Measurements from ENCODE around the gene APOH. TPM values are rescaled to one million over a fixed set of nuclear protein-coding genes. Genes with fewer than 3 reads are reported as not detected.

APOH gene
- total RNA-seq, 3 donors from 2014 or later (not counting 1 experiment from before 2014, with no cell fraction given), result not detected

- Histone ChIP-seq H3K4me1 (ENCODE audit: control insufficient read depth, insufficient read depth, low read length) (no peaks in the 10 kb centered on the region), H3K36me3 (ENCODE audit: control insufficient read depth, insufficient read depth, low read length) (no peaks in the 10 kb centered on the region), H3K4me3 (ENCODE audit: low read length) (no peak overlapping the region), H3K9me3 (ENCODE audit: control insufficient read depth, insufficient read depth, low read length) (no peaks in the 10 kb centered on the region), H3K27ac (ENCODE audit: low read length) (no peak overlapping the region), H3K27me3 (ENCODE audit: control insufficient read depth, insufficient read depth, low read length) (no peaks in the 10 kb centered on the region)
- H3K27me3 Mint-ChIP-seq (ENCODE audit: low read depth in 2 of 2), result peaks cover 16 to 42% of the 10 kb centered on the region in 2 donors
- intact Hi-C loops (cut with micrococcal nuclease), result no loop called here
- no peak for ATAC-seq
- no peaks in the 10 kb centered on the region for H3K4me1 Mint-ChIP-seq
- no peak for TF ChIP-seq CTCF (IDR thresholded peaks at IDR 0.05)
- no peak overlapping the region for H3K4me3 Mint-ChIP-seq
- no peaks in the 10 kb centered on the region for H3K9me3 Mint-ChIP-seq
- H3K27ac Mint-ChIP-seq, result no peak overlapping the region
- H3K36me3 Mint-ChIP-seq, result no peaks in the 10 kb centered on the region
- DNase-seq, result no peak
Measured at GRCh38 chr17:66221343-66221742, 7.9 kb downstream of the APOH start.

GRCh38 chr17:66220079-66220835 lies 9.0 kb downstream of the APOH start:
- Mint-ChIP-seq H3K4me3 (no peak overlapping the region), H3K27ac (no peak overlapping the region), H3K9me3 (no peaks in the 10 kb centered on the region), H3K4me1 (no peaks in the 10 kb centered on the region), H3K27me3 (ENCODE audit: low read depth in 2 of 2) (peaks cover 18 to 42% of the 10 kb centered on the region in 2 donors), H3K36me3 (no peaks in the 10 kb centered on the region)
- H3K4me3 ChIP-seq (ENCODE audit: low read length), result no peak overlapping the region
- H3K27me3 ChIP-seq (ENCODE audit: control insufficient read depth, insufficient read depth, low read length), result no peaks in the 10 kb centered on the region
- no peak for ATAC-seq
- H3K4me1 ChIP-seq (ENCODE audit: control insufficient read depth, insufficient read depth, low read length), result no peaks in the 10 kb centered on the region
- no peaks in the 10 kb centered on the region for H3K9me3 ChIP-seq (ENCODE audit: control insufficient read depth, insufficient read depth, low read length)
- intact Hi-C loops (cut with micrococcal nuclease), result no loop called here
- DNase-seq, result no peak
- no peak overlapping the region for H3K27ac ChIP-seq (ENCODE audit: low read length)
- WGBS (ENCODE audit: insufficient coverage), result 85% methylated on average over 7 of the region's 8 CpGs
- no peak for TF ChIP-seq CTCF (IDR thresholded peaks at IDR 0.05)
- H3K36me3 ChIP-seq (ENCODE audit: control insufficient read depth, insufficient read depth, low read length), result no peaks in the 10 kb centered on the region

- Mint-ChIP-seq H3K36me3 (no peaks in the 10 kb centered on the region), H3K27ac (no peak overlapping the region), H3K4me3 (no peak overlapping the region), H3K27me3 (ENCODE audit: low read depth in 2 of 2) (peaks cover 29 to 49% of the 10 kb centered on the region in 2 donors), H3K4me1 (no peaks in the 10 kb centered on the region), H3K9me3 (no peaks in the 10 kb centered on the region)
- H3K36me3 ChIP-seq (ENCODE audit: control insufficient read depth, insufficient read depth, low read length), result no peaks in the 10 kb centered on the region
- no peak overlapping the region for H3K4me3 ChIP-seq (ENCODE audit: low read length)
- DNase-seq (no peak), ATAC-seq (no peak)
- no peak overlapping the region for H3K27ac ChIP-seq (ENCODE audit: low read length)
- H3K4me1 ChIP-seq (ENCODE audit: control insufficient read depth, insufficient read depth, low read length), result no peaks in the 10 kb centered on the region
- no peaks in the 10 kb centered on the region for H3K27me3 ChIP-seq (ENCODE audit: control insufficient read depth, insufficient read depth, low read length)
- intact Hi-C loops (cut with micrococcal nuclease), result no loop called here
- 89% methylated on average over 3 of the region's 3 CpGs for WGBS (ENCODE audit: insufficient coverage)
- TF ChIP-seq CTCF (IDR thresholded peaks at IDR 0.05), result no peak
- H3K9me3 ChIP-seq (ENCODE audit: control insufficient read depth, insufficient read depth, low read length), result no peaks in the 10 kb centered on the region
Measured at GRCh38 chr17:66215529-66215911, 13.7 kb downstream of the APOH start.
